HepG2 (cell line): ENCODE data around the gene PALS1. TPM values are rescaled to one million over a fixed set of nuclear protein-coding genes. Genes with fewer than 3 reads are reported as not detected.

Source experiments
- AHR ChIP-seq: IDR thresholded peaks from 2 replicates; pipeline ENCODE4 v1.6.1; 2018; ENCODE audit warnings: missing genetic modification reagents, missing compliant biosample characterization
- AKAP8 ChIP-seq: sonication (generic); formaldehyde crosslinking; IDR thresholded peaks from 2 replicates; pipeline ENCODE4 v1.5.1; 2020; ENCODE audit warnings: mild to moderate bottlenecking, missing genetic modification reagents
- BCL3 ChIP-seq: sonication (generic); formaldehyde crosslinking; IDR thresholded peaks from 2 replicates; pipeline ENCODE4 v1.5.1; 2020; ENCODE audit warnings: mild to moderate bottlenecking, missing genetic modification reagents, moderate library complexity
- E2F2 ChIP-seq: sonication (generic); formaldehyde crosslinking; IDR thresholded peaks from 2 replicates; pipeline ENCODE4 v1.4.0; 2020; ENCODE audit warnings: missing genetic modification reagents, borderline replicate concordance
- HNF4A ChIP-seq: sonication (generic); formaldehyde crosslinking; IDR thresholded peaks from 2 replicates; pipeline ENCODE4 v1.4.0; 2020; ENCODE audit warnings: missing genetic modification reagents
- PREB ChIP-seq: sonication (generic); formaldehyde crosslinking; IDR thresholded peaks from 2 replicates; pipeline ENCODE4 v1.4.0; 2020; ENCODE audit warnings: missing genetic modification reagents
- RFX3 ChIP-seq: IDR thresholded peaks from 2 replicates; pipeline ENCODE4 v1.6.1; 2016; ENCODE audit warnings: missing biosample characterization, missing genetic modification reagents
- RFXAP ChIP-seq: sonication (generic); formaldehyde crosslinking; IDR thresholded peaks from 2 replicates; pipeline ENCODE4 v1.4.0; 2020; ENCODE audit warnings: missing genetic modification reagents, borderline replicate concordance
- ZFAT ChIP-seq: sonication (generic); formaldehyde crosslinking; conservative IDR thresholded peaks from 2 replicates; pipeline ENCODE4 v1.8.1; 2023; ENCODE audit warnings: missing genetic modification reagents, inconsistent platforms
- ZFP36L2 ChIP-seq: sonication (generic); formaldehyde crosslinking; IDR thresholded peaks from 2 replicates; pipeline ENCODE4 v1.4.0; 2020; ENCODE audit warnings: missing genetic modification reagents
- ZGPAT ChIP-seq: IDR thresholded peaks from 2 replicates; pipeline ENCODE4 v1.6.1; 2016; ENCODE audit warnings: mild to moderate bottlenecking
- ZNF317 ChIP-seq: sonication (generic); formaldehyde crosslinking; IDR thresholded peaks from 2 replicates; pipeline ENCODE4 v1.5.0; 2020; ENCODE audit warnings: mild to moderate bottlenecking, missing genetic modification reagents
- ZNF446 ChIP-seq: sonication (generic); formaldehyde crosslinking; IDR thresholded peaks from 2 replicates; pipeline ENCODE4 v1.5.0; 2020; ENCODE audit warnings: mild to moderate bottlenecking, missing genetic modification reagents
- ZNF598 ChIP-seq: sonication (generic); formaldehyde crosslinking; IDR thresholded peaks from 2 replicates; pipeline ENCODE4 v1.5.1; 2020; ENCODE audit warnings: mild to moderate bottlenecking, missing genetic modification reagents, borderline replicate concordance
- ZNF687 ChIP-seq: sonication (generic); formaldehyde crosslinking; IDR thresholded peaks from 2 replicates; pipeline ENCODE4 v1.5.1; 2020; ENCODE audit warnings: mild to moderate bottlenecking, missing genetic modification reagents, moderate library complexity
- ZNF800 ChIP-seq: sonication (generic); formaldehyde crosslinking; IDR thresholded peaks from 2 replicates; pipeline ENCODE4 v1.4.0; 2020; ENCODE audit warnings: missing genetic modification reagents
- polyA plus RNA-seq, 8 experiments: library from polyadenylated mRNA; depleted of rRNA in 3 of 8; stranded (reverse) in 7 of 8; unstranded in 1 of 8; fragments of >200 nt; fragmentation: Illumina TruSeq in 4 of 8; extraction: Trizol in 4 of 8; gene quantifications; 2 replicates each; pipeline versions ENCODE4 v1.2.1 to v1.2.3, GENCODE V29; 2011 to 2016; ENCODE audit warnings: low read depth in 4 of 8, missing spikeins in 1 of 8, mixed read lengths in 1 of 8; ENCODE audit not compliant: insufficient read depth in 1 of 8
- total RNA-seq, 5 experiments: library from RNA; depleted of rRNA; stranded (reverse); fragments of >200 nt; fragmentation: Illumina TruSeq; extraction: Trizol; gene quantifications; 2 replicates each; pipeline ENCODE4 v1.2.3, GENCODE V29; 2016; ENCODE audit warnings: low read depth in 1 of 5

PALS1 gene
- total and polyA plus RNA-seq, 2 of the 13 experiments (the other 11 are each of a cell fraction or from before 2014, with no cell fraction given), result 8.8 to 20.0 TPM

- peak; percentile 84 for TF ChIP-seq ZNF687
- peak; percentile 84 for TF ChIP-seq ZNF800
- 0 out of 2 replicates have a peak, but pooled peaks have one; percentile 54 for TF ChIP-seq ZNF446 (CRISPR knock-in tag)
- TF ChIP-seq PREB (CRISPR knock-in tag), result 0 out of 2 replicates have a peak, but pooled peaks have one; percentile 22
- no peak for TF ChIP-seq ZFAT
- peak; percentile 88; the same call in 1 of the 2 replicates for TF ChIP-seq AHR (CRISPR knock-in tag)
- 0 out of 2 replicates have a peak, but pooled peaks have one; percentile 81 for TF ChIP-seq E2F2 (CRISPR knock-in tag)
- peak; percentile 12; the same call in 1 of the 2 replicates for TF ChIP-seq RFXAP (CRISPR knock-in tag)
- TF ChIP-seq ZNF317 (CRISPR knock-in tag), result peak; percentile 57; the same call in 1 of the 2 replicates
- 0 out of 2 replicates have a peak, but pooled peaks have one; percentile 33 for TF ChIP-seq ZNF598
- TF ChIP-seq HNF4A (CRISPR knock-in tag), result peak; percentile 45
- TF ChIP-seq ZFP36L2, result 0 out of 2 replicates have a peak, but pooled peaks have one; percentile 45
- TF ChIP-seq RFX3 (CRISPR knock-in tag), result no peak
- TF ChIP-seq BCL3 (CRISPR knock-in tag), result peak; percentile 70
- TF ChIP-seq ZGPAT (CRISPR knock-in tag), result peak; percentile 88; the same call in 1 of the 2 replicates
- no peak for TF ChIP-seq AKAP8
Measured at GRCh38 chr14:67241411-67242167, at the start of gene PALS1 (continued).
